Measurements from ENCODE around the gene PROSER3. TPM values are rescaled to one million over a fixed set of nuclear protein-coding genes. Genes with fewer than 3 reads are reported as not detected.

The PROSER3 gene
- total RNA-seq (3.9 TPM), polyA plus RNA-seq (ENCODE audit: insufficient read depth in 1 of 8, insufficient read length in 8 of 8, low replicate concordance in 1 of 8) (10 to 100 TPM in 6 of 8 donors, 1 to 10 TPM in 2; 6.9 to 14.6 (median 11.9) TPM)
- long read RNA-seq, donor 1, partial matches to known transcripts: 0 of 1 reads
- long read RNA-seq, donor 1, other reads (novel, unspliced or antisense): 0 of 1 reads
- long read RNA-seq, donor 2: 0 reads
- long read RNA-seq, donor 3, partial matches to known transcripts: 0 of 3 reads
- long read RNA-seq, donor 3, other reads (novel, unspliced or antisense): 0 of 3 reads
- long read RNA-seq, donor 4, partial matches to known transcripts: 0 of 1 reads
- long read RNA-seq, donor 4, other reads (novel, unspliced or antisense): 0 of 1 reads
- long read RNA-seq, donor 5: 0 reads
- long read RNA-seq, donor 6, partial matches to known transcripts: 6 of 6 reads
- long read RNA-seq, donor 6, other reads (novel, unspliced or antisense): 0 of 6 reads
- long read RNA-seq, donor 7, partial matches to known transcripts: 5 of 5 reads
- long read RNA-seq, donor 7, other reads (novel, unspliced or antisense): 0 of 5 reads
- long read RNA-seq, donor 8: 0 reads
- long read RNA-seq, donor 9: 0 reads
- long read RNA-seq, donor 10: 0 reads
- long read RNA-seq, donor 11: 0 reads

DNA sequence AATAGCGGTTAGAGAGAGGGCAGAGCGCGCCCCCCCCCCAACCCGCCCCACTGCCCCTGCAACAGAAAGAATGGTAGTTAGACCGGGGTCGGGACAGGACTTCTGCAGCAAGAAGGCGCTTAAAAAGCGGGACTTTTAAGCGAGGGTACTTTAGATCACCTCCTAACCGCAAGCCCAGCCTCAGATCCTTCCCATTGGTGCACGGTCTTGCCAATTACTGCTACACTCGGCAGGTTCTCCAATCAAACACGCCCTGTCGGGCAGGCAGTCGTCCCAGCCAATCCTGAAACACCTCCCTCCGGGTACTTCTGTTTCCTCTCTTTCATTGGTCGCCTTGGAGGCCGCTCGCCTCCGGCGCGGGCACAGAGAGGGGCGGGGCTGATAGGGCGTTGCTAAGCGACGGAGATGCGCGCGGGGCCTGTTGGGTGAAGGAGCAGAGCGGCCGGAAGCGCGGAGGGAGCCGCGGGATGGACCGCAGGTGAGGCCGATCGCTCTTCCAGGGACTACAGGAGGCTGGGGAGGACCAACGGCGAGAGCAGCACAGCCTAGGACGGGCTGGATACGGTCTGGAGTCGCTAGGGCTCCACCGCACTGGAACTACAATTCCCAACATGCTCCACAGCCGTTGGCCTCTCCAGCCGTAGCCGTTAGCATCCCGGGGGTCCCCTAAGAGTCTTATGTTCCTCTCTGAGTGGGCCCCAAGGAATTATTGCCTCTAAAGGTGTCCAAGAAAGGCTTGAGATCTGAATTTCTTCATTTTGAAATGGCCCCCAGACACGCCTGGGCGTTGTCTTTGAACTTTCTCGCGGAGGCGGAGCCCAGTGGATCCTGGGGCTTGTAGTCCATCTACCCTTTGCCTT lies at the start of gene PROSER3:
Gene PROSER3 (plus strand): TSS at position 428 of the 860 bp plus-strand sequence. CDS start 40 bp downstream, at position 468.
- Histone ChIP-seq H3K36me3 (ENCODE audit: control insufficient read depth, insufficient read depth, low read length) (peaks cover 47% of the 10 kb centered on the region), H3K4me3 (ENCODE audit: low read length) (peak within 1 kb of the TSS; percentile 99), H3K9me3 (replicated peaks; ENCODE audit: control insufficient read depth, low read depth, low read length) (no peaks in the 10 kb centered on the region), H3K4me1 (ENCODE audit: control insufficient read depth, insufficient read depth, low read length) (peaks cover 49% of the 10 kb centered on the region), H3K27ac (ENCODE audit: low read length) (peak within 1 kb of the TSS; percentile 99), H3K27me3 (ENCODE audit: control insufficient read depth, insufficient read depth, low read length) (no peaks in the 10 kb centered on the region)
- DNase-seq: peak; percentile 100
- WGBS (ENCODE audit: insufficient coverage): under 1% methylated on average over 44 of the region's 53 CpGs

DNA sequence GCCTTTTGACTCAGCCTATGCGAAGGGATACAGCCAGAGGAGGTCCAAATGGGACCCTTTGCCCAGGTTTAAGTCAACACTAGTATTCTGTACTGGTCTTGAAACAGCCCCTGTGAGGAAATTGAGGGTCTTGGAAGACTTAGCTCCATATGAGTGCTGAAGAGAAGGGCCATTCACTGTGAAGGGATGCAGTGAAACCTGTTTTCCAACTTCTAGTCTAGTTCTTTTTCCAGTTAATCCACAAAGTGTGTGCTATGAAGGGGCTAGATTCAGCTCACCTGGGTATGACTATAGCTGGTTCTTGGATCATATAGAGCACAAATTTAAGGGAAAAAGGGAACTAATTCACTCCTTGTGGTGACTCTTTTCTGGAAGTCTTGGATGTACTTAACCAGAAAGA lies 49.6 kb upstream of the PROSER3 start:
- H3K36me3 ChIP-seq (ENCODE audit: control insufficient read depth, insufficient read depth, low read length): no peaks in the 10 kb centered on the region
- H3K9me3 ChIP-seq (replicated peaks; ENCODE audit: control insufficient read depth, low read depth, low read length): no peaks in the 10 kb centered on the region
- no peaks in the 10 kb centered on the region for H3K4me1 ChIP-seq (ENCODE audit: control insufficient read depth, insufficient read depth, low read length)
- H3K4me3 ChIP-seq (ENCODE audit: low read length): no peak overlapping the region
- no peak for DNase-seq
- 75% methylated on average over 1 of the region's 1 CpG for WGBS (ENCODE audit: insufficient coverage)
- H3K27me3 ChIP-seq (ENCODE audit: control insufficient read depth, insufficient read depth, low read length): peaks cover 8% of the 10 kb centered on the region
- no peak overlapping the region for H3K27ac ChIP-seq (ENCODE audit: low read length)

DNA sequence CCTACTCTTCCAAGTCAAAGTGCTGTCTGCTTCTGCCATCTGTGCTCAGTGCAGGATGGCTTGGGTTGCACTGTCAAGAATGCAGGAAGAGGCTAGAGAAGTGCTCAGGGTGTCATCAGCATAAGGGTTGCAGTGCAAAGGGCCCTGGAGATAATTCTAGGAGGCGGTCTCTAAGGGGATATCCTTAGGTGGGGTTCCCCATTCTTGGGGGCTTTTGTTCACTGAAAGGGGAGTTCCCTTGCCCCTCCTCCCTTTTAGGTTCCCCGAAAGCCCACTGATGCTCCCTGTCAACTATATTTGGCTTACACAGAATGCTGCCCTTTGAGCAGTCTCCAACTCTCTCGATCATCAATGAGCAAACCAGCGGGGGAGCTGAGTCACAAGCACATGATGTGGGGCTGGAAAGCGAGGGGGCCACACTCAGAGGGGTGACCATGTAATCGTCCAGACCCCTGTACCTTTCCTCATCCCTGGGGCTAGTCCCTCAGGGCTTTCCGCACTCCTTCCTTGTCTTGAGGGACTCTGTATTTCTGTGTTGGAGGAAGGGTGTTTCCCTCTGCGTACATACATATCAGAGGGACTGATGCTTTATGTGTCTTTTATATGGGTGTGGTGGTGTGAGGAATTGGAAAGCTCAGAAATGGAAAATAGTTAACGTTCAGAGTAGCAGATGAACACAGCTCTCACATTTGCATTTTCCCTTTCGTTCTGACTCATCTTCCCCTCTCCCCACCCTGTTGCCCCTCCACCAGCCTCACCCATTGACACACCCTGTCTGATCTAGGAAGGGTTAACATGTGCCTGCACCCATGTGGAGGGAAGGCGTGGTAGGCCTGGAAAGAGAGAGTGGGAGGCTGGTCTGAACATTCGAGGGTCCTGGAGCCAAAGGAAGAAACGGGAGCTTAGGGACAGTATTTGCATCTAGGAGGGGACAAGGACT lies 46.9 kb upstream of the PROSER3 start:
- no peak for DNase-seq
- H3K27me3 ChIP-seq (ENCODE audit: control insufficient read depth, insufficient read depth, low read length): no peaks in the 10 kb centered on the region
- no peaks in the 10 kb centered on the region for H3K36me3 ChIP-seq (ENCODE audit: control insufficient read depth, insufficient read depth, low read length)
- H3K4me3 ChIP-seq (ENCODE audit: low read length): no peak overlapping the region
- H3K27ac ChIP-seq (ENCODE audit: low read length): no peak overlapping the region
- WGBS (ENCODE audit: insufficient coverage): no CpG with 5 or more reads among the region's 13 CpGs
- H3K4me1 ChIP-seq (ENCODE audit: control insufficient read depth, insufficient read depth, low read length): peaks cover 5% of the 10 kb centered on the region
- H3K9me3 ChIP-seq (replicated peaks; ENCODE audit: control insufficient read depth, low read depth, low read length): no peaks in the 10 kb centered on the region

DNA sequence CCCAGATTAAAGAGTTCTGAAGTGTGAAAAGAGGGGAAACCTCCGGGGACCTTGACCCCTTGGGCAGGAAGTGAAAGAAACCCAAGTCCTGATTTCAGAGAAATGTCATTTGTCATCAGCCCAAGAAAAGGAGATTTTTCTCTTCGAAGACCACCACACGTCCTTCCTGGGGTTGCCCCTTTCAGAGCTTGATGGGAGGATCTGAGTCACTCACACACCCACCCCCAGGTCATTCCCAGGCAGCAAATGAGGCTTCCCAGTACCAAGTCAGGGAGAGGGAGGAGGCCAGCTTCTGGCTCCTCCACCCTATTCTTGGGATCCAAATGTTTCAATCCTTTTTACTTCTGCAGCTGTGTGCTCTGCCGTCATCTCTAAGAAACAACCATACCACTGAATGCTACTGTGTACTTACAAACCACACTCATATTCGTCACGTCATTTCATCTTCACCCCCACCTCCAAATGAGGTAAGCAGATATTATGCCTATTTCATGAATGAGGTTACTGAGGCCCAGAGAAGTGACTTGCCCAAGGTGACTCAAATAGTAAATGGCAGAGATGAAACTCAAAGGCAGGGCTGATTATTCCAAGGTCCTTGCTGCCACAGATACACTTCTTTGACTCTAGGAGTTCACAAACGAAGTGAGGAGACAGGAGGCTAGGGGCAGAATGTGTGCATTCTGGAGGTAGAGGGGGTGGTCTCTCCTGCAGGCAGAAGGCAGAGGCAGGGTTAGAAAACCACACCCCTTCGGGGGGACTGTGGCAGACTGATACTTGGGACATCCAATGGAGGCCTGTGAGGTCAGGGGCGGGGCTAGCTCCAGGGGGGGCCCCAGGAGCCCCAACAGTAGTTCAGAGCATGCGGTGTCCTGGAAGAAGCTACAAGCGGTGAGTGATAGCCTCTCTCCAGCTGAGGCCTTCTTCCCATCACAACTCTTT lies 45.1 kb upstream of the PROSER3 start:
- H3K4me1 ChIP-seq (ENCODE audit: control insufficient read depth, insufficient read depth, low read length): peaks cover 8% of the 10 kb centered on the region
- DNase-seq: no peak
- 66% methylated on average over 4 of the region's 11 CpGs for WGBS (ENCODE audit: insufficient coverage)
- H3K4me3 ChIP-seq (ENCODE audit: low read length): no peak overlapping the region
- H3K27ac ChIP-seq (ENCODE audit: low read length): no peak overlapping the region
- no peaks in the 10 kb centered on the region for H3K27me3 ChIP-seq (ENCODE audit: control insufficient read depth, insufficient read depth, low read length)
- H3K9me3 ChIP-seq (replicated peaks; ENCODE audit: control insufficient read depth, low read depth, low read length): no peaks in the 10 kb centered on the region
- H3K36me3 ChIP-seq (ENCODE audit: control insufficient read depth, insufficient read depth, low read length): no peaks in the 10 kb centered on the region

DNA sequence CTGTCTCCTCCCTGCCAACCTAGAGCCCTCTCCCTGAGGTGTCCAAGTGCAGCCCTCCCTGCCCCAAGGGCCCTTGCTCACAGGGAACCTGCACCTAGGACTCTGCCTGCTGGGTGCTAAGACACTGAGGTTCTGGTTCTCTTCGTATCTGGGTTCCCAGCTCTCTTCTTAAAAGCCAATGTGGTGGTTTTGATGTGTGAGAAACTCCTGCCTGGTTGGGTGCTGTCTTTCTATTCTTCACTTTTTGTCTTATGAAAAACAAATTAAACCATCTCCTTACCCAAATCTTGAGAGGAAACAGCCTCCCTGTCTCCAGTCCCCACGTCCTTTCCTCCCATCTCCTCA lies 44.5 kb upstream of the PROSER3 start:
- DNase-seq: no peak
- WGBS (ENCODE audit: insufficient coverage): 25% methylated on average over 1 of the region's 2 CpGs
- no peaks in the 10 kb centered on the region for H3K27me3 ChIP-seq (ENCODE audit: control insufficient read depth, insufficient read depth, low read length)
- no peaks in the 10 kb centered on the region for H3K36me3 ChIP-seq (ENCODE audit: control insufficient read depth, insufficient read depth, low read length)
- H3K27ac ChIP-seq (ENCODE audit: low read length): no peak overlapping the region
- H3K4me3 ChIP-seq (ENCODE audit: low read length): no peak overlapping the region
- no peaks in the 10 kb centered on the region for H3K9me3 ChIP-seq (replicated peaks; ENCODE audit: control insufficient read depth, low read depth, low read length)
- H3K4me1 ChIP-seq (ENCODE audit: control insufficient read depth, insufficient read depth, low read length): peaks cover 8% of the 10 kb centered on the region

DNA sequence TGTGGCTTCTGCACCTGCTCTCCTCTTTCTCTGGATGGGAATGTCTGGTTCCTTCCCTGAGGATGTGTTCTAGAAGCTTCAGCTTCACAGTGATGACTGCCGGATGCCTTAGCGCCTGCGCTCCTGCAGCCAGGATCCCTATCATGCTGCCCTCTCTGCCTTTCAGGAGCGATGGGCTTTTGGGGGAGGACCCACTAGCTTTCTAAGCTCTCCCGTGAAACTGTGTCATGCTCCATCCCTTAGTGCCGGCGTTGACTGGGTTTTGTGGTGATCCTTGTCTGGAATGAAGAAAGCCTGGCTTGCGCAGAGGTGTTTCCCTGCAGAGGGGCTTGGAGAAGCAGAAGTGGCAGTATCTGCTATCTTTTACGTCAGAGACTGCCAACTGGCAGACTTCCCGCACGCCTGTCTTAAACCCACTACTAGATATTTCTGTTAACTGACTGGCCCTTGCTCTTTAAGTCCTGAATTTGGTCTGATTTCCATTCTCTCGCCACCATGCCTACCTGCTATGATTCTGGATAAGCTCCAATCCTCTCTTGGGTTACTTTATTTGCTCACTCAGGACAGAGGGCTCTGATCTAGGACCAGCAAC lies 44.0 kb upstream of the PROSER3 start:
- H3K4me1 ChIP-seq (ENCODE audit: control insufficient read depth, insufficient read depth, low read length): peaks cover 12% of the 10 kb centered on the region
- no peaks in the 10 kb centered on the region for H3K27me3 ChIP-seq (ENCODE audit: control insufficient read depth, insufficient read depth, low read length)
- H3K9me3 ChIP-seq (replicated peaks; ENCODE audit: control insufficient read depth, low read depth, low read length): no peaks in the 10 kb centered on the region
- no peaks in the 10 kb centered on the region for H3K36me3 ChIP-seq (ENCODE audit: control insufficient read depth, insufficient read depth, low read length)
- WGBS (ENCODE audit: insufficient coverage): 77% methylated on average over 11 of the region's 12 CpGs
- no peak overlapping the region for H3K27ac ChIP-seq (ENCODE audit: low read length)
- H3K4me3 ChIP-seq (ENCODE audit: low read length): no peak overlapping the region
- no peak for DNase-seq

DNA sequence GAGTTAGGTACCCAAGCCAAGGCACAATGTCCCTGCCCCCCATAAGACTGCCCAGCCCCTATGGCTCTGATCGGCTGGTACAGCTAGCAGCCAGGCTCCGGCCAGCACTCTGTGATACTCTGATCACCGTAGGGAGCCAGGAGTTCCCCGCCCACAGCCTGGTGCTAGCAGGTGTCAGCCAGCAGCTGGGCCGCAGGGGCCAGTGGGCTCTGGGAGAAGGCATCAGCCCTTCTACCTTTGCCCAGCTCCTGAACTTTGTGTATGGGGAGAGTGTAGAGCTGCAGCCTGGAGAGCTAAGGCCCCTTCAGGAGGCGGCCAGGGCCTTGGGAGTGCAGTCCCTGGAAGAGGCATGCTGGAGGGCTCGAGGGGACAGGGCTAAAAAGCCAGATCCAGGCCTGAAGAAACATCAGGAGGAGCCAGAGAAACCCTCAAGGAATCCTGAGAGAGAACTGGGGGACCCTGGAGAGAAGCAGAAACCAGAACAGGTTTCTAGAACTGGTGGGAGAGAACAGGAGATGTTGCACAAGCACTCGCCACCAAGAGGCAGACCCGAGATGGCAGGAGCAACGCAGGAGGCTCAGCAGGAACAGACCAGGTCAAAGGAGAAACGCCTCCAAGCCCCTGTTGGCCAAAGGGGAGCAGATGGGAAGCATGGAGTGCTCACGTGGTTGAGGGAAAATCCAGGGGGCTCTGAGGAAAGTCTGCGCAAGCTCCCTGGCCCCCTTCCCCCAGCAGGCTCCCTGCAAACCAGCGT lies 43.2 kb upstream of the PROSER3 start:
- peaks cover 19% of the 10 kb centered on the region for H3K4me1 ChIP-seq (ENCODE audit: control insufficient read depth, insufficient read depth, low read length)
- H3K27ac ChIP-seq (ENCODE audit: low read length): no peak overlapping the region
- DNase-seq: no peak
- H3K9me3 ChIP-seq (replicated peaks; ENCODE audit: control insufficient read depth, low read depth, low read length): no peaks in the 10 kb centered on the region
- 54% methylated on average over 10 of the region's 14 CpGs for WGBS (ENCODE audit: insufficient coverage)
- H3K27me3 ChIP-seq (ENCODE audit: control insufficient read depth, insufficient read depth, low read length): no peaks in the 10 kb centered on the region
- H3K36me3 ChIP-seq (ENCODE audit: control insufficient read depth, insufficient read depth, low read length): peaks cover 5% of the 10 kb centered on the region
- H3K4me3 ChIP-seq (ENCODE audit: low read length): no peak overlapping the region

DNA sequence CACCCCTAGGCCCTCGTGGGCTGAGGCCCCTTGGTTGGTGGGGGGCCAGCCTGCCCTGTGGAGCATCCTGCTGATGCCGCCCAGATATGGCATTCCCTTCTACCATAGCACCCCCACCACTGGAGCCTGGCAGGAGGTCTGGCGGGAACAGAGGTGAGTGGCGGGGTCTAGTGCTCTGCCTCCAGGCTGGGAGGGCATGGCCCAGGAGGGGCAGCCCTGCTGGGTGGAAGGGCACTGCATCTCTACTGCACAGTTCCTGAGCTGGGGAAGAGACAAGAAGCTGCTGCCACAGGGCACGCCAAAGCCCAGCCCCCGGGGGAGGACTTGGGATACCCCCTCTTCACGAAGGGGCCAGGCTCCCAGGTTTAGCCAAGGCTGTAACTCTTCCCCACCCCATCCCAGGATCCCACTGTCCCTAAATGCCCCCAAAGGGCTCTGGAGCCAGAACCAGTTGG lies 42.6 kb upstream of the PROSER3 start:
- no peaks in the 10 kb centered on the region for H3K9me3 ChIP-seq (replicated peaks; ENCODE audit: control insufficient read depth, low read depth, low read length)
- no peaks in the 10 kb centered on the region for H3K27me3 ChIP-seq (ENCODE audit: control insufficient read depth, insufficient read depth, low read length)
- no peak overlapping the region for H3K4me3 ChIP-seq (ENCODE audit: low read length)
- peaks cover 9% of the 10 kb centered on the region for H3K36me3 ChIP-seq (ENCODE audit: control insufficient read depth, insufficient read depth, low read length)
- H3K27ac ChIP-seq (ENCODE audit: low read length): no peak overlapping the region
- no peak for DNase-seq
- peaks cover 19% of the 10 kb centered on the region for H3K4me1 ChIP-seq (ENCODE audit: control insufficient read depth, insufficient read depth, low read length)
- 70% methylated on average over 5 of the region's 7 CpGs for WGBS (ENCODE audit: insufficient coverage)

Data from muscle of leg (tissue), 16 donors.